ENCODE results near the gene HTR2C.

Gene HTR2C

GRCh38 chrX:114787061-114787460, 203.2 kb downstream of the HTR2C start:
- no peak overlapping the region for H3K4me3 ChIP-seq (ENCODE audit: control insufficient read depth, low read depth, low read length)
- no peak for TF ChIP-seq CTCF (IDR thresholded peaks at IDR 0.05; ENCODE audit: control insufficient read depth, insufficient read depth, low read depth, low read length, missing control alignments)
- no peak for DNase-seq (ENCODE audit: low read depth)

GRCh38 chrX:114797494-114797893, 213.6 kb downstream of the HTR2C start:
- H3K4me3 ChIP-seq (ENCODE audit: control insufficient read depth, low read depth, low read length): no peak overlapping the region
- DNase-seq (ENCODE audit: low read depth): no peak
- TF ChIP-seq CTCF (IDR thresholded peaks at IDR 0.05; ENCODE audit: control insufficient read depth, insufficient read depth, low read depth, low read length, missing control alignments): no peak

- TF ChIP-seq CTCF (IDR thresholded peaks at IDR 0.05; ENCODE audit: control insufficient read depth, insufficient read depth, low read depth, low read length, missing control alignments): no peak
- no peak overlapping the region for H3K4me3 ChIP-seq (ENCODE audit: control insufficient read depth, low read depth, low read length)
- DNase-seq (ENCODE audit: low read depth): no peak
Observed at GRCh38 chrX:114798907-114799306, 215.0 kb downstream of the HTR2C start.

GRCh38 chrX:114800719-114801118, 216.8 kb downstream of the HTR2C start:
- peak; percentile 31 for DNase-seq (ENCODE audit: low read depth)
- TF ChIP-seq CTCF (IDR thresholded peaks at IDR 0.05; ENCODE audit: control insufficient read depth, insufficient read depth, low read depth, low read length, missing control alignments): no peak
- H3K4me3 ChIP-seq (ENCODE audit: control insufficient read depth, low read depth, low read length): no peak overlapping the region

- no peak for DNase-seq (ENCODE audit: low read depth)
- H3K4me3 ChIP-seq (ENCODE audit: control insufficient read depth, low read depth, low read length): no peak overlapping the region
- TF ChIP-seq CTCF (IDR thresholded peaks at IDR 0.05; ENCODE audit: control insufficient read depth, insufficient read depth, low read depth, low read length, missing control alignments): no peak
Observed at GRCh38 chrX:114819509-114819908, 235.6 kb downstream of the HTR2C start.

GRCh38 chrX:114841051-114841450, 257.2 kb downstream of the HTR2C start:
- DNase-seq (ENCODE audit: low read depth): peak; percentile 18
- H3K4me3 ChIP-seq (ENCODE audit: control insufficient read depth, low read depth, low read length): no peak overlapping the region
- TF ChIP-seq CTCF (IDR thresholded peaks at IDR 0.05; ENCODE audit: control insufficient read depth, insufficient read depth, low read depth, low read length, missing control alignments): no peak

GRCh38 chrX:114842181-114842580, 258.3 kb downstream of the HTR2C start:
- H3K4me3 ChIP-seq (ENCODE audit: control insufficient read depth, low read depth, low read length): no peak overlapping the region
- no peak for TF ChIP-seq CTCF (IDR thresholded peaks at IDR 0.05; ENCODE audit: control insufficient read depth, insufficient read depth, low read depth, low read length, missing control alignments)
- DNase-seq (ENCODE audit: low read depth): no peak
